Upper lobe of right lung (tissue), 1 donor: ENCODE data around the gene SLC46A1. TPM values are rescaled to one million over a fixed set of nuclear protein-coding genes. Genes with fewer than 3 reads are reported as not detected.

ENCODE experiments used
- ATAC-seq: fragments of 200-7000 bp; cut with Tn5 transposase; one replicate; pipeline ENCODE4 v1.9.1; 2020; ENCODE audit warnings: mild to moderate bottlenecking, moderate library complexity
- DNase-seq: peaks from one replicate; pipeline ENCODE4 v3.0.0-alpha.2; 2020
- H3K27ac ChIP-seq: fragments of 200-600 bp; one replicate; pipeline ENCODE4 v1.8.0; 2022
- H3K27me3 ChIP-seq: fragments of 200-600 bp; one replicate; pipeline ENCODE4 v1.8.0; 2022; ENCODE audit warnings: mild to moderate bottlenecking
- H3K36me3 ChIP-seq: fragments of 200-600 bp; one replicate; pipeline ENCODE4 v1.8.0; 2022
- H3K4me1 ChIP-seq: fragments of 200-600 bp; one replicate; pipeline ENCODE4 v1.8.0; 2022
- H3K4me3 ChIP-seq: fragments of 200-600 bp; one replicate; pipeline ENCODE4 v1.8.0; 2022; ENCODE audit warnings: mild to moderate bottlenecking
- H3K9me3 ChIP-seq: fragments of 200-600 bp; one replicate; pipeline ENCODE4 v1.8.0; 2022
- intact Hi-C: fragments of 100-400 bp; cut with DNase I; formaldehyde crosslinking; loops from one replicate; pipeline ENCODE4 v1.11.0; 2022
- total RNA-seq: library from RNA; stranded (reverse); fragmentation: NEBNext Ultra II Directional; extraction: Animal tissue kit (Norgen Biotek cat#: 25700); gene quantifications from one replicate; pipeline ENCODE4 v1.2.1, GENCODE V29; 2021
- TF ChIP-seq, protein P1 (sequence below): fragments of 200-600 bp; IDR thresholded peaks from one replicate; pipeline ENCODE4 v1.8.0; 2022; ENCODE audit warnings: antibody characterized with exemption
- donor health status: DM: no; HTN: yes; CAD: no; lungs with severe emphysema.

The SLC46A1 gene
- total RNA-seq, 1 donor from 2014 or later = 17.0 TPM

DNA sequence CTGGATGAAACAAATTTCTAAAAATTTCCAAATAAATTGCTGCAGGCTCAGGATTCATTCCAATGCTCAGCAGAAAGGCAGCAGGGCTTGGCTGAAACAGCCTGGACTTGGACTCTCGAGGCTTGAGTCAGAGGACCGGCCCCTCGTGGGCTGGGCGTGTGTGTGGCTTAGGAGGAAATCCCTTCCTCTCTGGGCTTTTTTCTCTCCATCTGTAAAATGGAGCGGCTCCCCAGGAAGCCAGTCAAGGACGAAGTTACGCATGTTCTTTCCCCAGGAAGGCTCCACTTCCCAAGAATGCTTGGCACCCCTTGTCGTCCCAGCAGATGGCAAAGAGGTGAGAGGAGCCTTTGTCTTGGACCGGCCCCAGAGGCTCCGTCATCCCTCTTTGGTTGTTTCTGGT lies 13.5 kb downstream of the SLC46A1 start:
- Histone ChIP-seq H3K4me1 (no peaks in the 10 kb centered on the region), H3K27me3 (no peaks in the 10 kb centered on the region), H3K4me3 (no peak overlapping the region), H3K9me3 (no peaks in the 10 kb centered on the region), H3K27ac (no peak overlapping the region), H3K36me3 (peaks cover 57% of the 10 kb centered on the region)
- TF ChIP-seq, protein P1, sequence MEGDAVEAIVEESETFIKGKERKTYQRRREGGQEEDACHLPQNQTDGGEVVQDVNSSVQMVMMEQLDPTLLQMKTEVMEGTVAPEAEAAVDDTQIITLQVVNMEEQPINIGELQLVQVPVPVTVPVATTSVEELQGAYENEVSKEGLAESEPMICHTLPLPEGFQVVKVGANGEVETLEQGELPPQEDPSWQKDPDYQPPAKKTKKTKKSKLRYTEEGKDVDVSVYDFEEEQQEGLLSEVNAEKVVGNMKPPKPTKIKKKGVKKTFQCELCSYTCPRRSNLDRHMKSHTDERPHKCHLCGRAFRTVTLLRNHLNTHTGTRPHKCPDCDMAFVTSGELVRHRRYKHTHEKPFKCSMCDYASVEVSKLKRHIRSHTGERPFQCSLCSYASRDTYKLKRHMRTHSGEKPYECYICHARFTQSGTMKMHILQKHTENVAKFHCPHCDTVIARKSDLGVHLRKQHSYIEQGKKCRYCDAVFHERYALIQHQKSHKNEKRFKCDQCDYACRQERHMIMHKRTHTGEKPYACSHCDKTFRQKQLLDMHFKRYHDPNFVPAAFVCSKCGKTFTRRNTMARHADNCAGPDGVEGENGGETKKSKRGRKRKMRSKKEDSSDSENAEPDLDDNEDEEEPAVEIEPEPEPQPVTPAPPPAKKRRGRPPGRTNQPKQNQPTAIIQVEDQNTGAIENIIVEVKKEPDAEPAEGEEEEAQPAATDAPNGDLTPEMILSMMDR = no peak
- DNase-seq (no peak), ATAC-seq (no peak)
- intact Hi-C loops = no loop called here

DNA sequence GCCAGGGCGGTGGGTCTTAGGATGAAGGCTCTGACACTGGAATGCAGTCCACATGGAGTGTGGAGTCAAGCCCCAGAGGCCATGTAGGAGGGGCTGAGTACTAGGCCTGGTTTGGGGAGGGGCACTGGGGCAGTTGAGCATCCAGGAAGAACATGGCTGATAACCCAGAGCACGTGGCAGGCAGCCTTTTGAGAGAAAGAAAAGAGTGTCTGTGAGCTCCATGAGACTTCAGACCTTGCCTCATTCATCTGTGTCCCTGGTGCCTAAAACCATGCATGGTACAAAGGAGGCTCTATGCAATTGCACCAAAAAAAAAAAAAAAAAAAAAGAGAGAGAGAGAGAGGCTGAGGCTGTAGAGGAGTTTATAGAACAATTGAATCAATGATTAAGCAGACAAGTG lies 14.6 kb downstream of the SLC46A1 start:
- H3K4me3 ChIP-seq = no peak overlapping the region
- intact Hi-C loops = no loop called here
- no peak for ATAC-seq
- TF ChIP-seq, protein P1 = no peak
- H3K36me3 ChIP-seq = peaks cover 57% of the 10 kb centered on the region
- H3K27ac ChIP-seq = no peak overlapping the region
- no peaks in the 10 kb centered on the region for H3K4me1 ChIP-seq
- no peaks in the 10 kb centered on the region for H3K9me3 ChIP-seq
- DNase-seq = no peak
- H3K27me3 ChIP-seq = no peaks in the 10 kb centered on the region

DNA sequence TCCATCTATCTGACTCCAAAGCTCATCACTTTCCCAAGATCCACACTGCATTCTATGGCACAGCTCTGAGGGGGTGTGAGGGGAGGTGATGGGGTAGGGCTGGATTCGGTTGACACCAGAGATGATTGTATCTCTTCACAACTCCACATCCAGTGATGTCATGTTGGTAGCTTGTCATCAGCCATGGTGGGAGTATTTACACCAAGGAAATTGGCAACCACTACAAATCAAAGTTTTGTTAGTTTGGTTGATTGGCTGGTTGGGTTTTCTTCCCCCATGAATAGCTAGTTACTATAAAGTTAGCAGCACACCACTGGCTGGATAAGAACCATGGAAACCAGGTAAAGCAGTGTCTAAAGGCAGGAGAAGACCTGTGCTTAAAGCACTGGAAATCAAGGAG lies 15.0 kb downstream of the SLC46A1 start:
- Histone ChIP-seq H3K4me1 (no peaks in the 10 kb centered on the region), H3K27me3 (no peaks in the 10 kb centered on the region), H3K4me3 (no peak overlapping the region), H3K27ac (no peak overlapping the region), H3K9me3 (no peaks in the 10 kb centered on the region), H3K36me3 (peaks cover 56% of the 10 kb centered on the region)
- no peak for ATAC-seq
- no peak for DNase-seq
- intact Hi-C loops = no loop called here
- TF ChIP-seq, protein P1 = no peak

DNA sequence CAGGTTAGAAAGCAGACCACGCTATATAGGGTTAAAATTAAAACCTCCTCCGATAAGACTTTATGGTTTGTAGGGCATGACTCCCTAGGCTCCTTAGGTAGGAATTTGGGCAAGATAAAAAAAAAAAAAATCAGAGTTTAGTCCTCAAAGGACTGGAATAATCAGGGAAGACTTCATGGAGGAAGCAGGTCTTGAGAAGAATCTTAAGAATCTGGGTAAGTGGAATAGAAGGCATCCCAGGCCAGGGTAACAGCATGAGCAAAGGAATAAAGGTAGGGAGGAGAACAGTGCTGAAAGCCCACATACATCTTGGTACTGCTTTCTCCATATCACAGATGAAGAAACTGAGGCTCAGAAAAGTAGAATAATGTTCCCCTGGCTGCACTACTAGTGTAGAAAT lies 15.4 kb downstream of the SLC46A1 start:
- no peak overlapping the region for H3K27ac ChIP-seq
- intact Hi-C loops = no loop called here
- DNase-seq (no peak), ATAC-seq (no peak)
- TF ChIP-seq, protein P1 = no peak
- no peaks in the 10 kb centered on the region for H3K27me3 ChIP-seq
- H3K4me1 ChIP-seq = peaks cover 3% of the 10 kb centered on the region
- H3K9me3 ChIP-seq = no peaks in the 10 kb centered on the region
- H3K36me3 ChIP-seq = peaks cover 52% of the 10 kb centered on the region
- H3K4me3 ChIP-seq = no peak overlapping the region

DNA sequence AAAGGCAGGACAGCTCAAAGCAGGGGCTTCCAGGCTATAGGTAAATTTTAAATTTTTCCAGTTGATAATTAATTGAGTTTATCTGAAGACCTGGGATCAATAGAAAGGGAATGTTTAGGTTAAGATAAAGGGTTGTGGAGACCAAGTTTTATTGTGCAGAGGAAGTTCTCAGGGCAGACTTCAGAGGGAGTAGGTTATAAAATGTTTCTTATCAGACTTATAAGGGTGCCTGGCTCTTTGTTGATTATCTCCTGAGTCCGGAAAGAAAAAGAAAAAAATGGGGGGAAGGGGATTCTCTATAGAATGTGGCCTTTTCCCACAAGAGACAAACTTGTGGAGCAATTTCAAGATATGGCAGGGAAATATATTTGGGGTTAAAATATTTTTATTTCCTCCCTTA lies 15.9 kb downstream of the SLC46A1 start:
- Histone ChIP-seq H3K36me3 (peaks cover 47% of the 10 kb centered on the region), H3K4me1 (peaks cover 7% of the 10 kb centered on the region), H3K9me3 (no peaks in the 10 kb centered on the region), H3K4me3 (no peak overlapping the region), H3K27ac (no peak overlapping the region), H3K27me3 (no peaks in the 10 kb centered on the region)
- intact Hi-C loops = no loop called here
- DNase-seq = no peak
- TF ChIP-seq, protein P1 = no peak
- no peak for ATAC-seq

DNA sequence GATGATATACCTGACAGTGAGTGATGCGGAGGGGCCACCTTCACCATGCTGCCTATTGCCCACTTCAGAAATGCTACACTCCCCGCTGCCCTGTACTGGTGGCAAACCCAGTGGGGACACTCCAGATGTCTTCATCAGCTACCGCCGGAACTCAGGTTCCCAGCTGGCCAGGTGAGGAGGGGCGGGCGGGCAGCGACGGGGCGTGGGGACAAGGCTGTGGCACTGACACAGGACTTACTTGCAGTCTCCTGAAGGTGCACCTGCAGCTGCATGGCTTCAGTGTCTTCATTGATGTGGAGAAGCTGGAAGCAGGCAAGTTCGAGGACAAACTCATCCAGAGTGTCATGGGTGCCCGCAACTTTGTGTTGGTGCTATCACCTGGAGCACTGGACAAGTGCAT lies 17.9 kb downstream of the SLC46A1 start:
- H3K9me3 ChIP-seq = no peaks in the 10 kb centered on the region
- no peaks in the 10 kb centered on the region for H3K27me3 ChIP-seq
- TF ChIP-seq, protein P1 = no peak
- H3K4me1 ChIP-seq = peaks cover 7% of the 10 kb centered on the region
- ATAC-seq (no peak), DNase-seq (peak; percentile 55)
- intact Hi-C loops = no loop called here
- H3K36me3 ChIP-seq = peaks cover 43% of the 10 kb centered on the region
- no peak overlapping the region for H3K27ac ChIP-seq
- H3K4me3 ChIP-seq = no peak overlapping the region
